ENCODE measurements around the gene GTF2H2.
"Not testable (repeated sequence)": the region's sequence is repeated elsewhere in the genome, so short reads cannot be mapped to it uniquely, and the experiment has no call there.

DNA sequence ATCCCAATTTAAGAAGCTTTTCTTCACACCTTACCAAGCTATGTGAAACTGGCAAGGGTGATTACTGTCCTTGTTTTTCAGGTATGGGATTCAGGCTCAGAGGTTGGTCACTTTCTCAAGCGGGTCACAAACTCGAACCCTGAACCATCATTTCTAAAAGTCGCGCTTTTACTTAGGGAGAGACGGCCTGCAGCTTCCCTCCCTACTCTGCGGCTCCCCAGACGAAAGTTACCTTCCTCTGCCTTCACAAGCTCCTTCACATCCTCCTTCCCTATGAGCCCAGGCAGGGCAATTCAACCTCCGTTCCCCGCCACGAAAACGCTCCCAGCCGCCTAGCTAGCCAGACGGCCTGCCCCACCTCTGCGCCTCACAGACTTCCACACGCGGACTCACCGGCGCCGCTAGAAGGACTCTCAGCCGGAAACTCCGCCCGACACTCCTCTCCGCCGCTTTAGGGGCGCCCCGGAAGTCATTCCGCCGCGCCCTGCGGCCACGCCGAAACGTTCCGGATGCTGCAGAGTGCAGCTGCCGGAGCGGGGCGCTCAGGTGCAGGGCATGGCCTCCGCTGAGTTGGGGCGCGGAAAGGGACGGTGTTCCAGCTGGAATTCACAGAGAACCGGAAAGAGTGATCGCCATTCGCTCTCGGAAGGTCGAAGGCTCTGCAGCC lies at the start of gene GTF2H2:
- not testable (repeated sequence) for TF ChIP-seq POLR2AphosphoS5 (IDR thresholded peaks at IDR 0.05; ENCODE audit: borderline replicate concordance, low read depth, low read length); EZH2 (IDR thresholded peaks at IDR 0.05); FOXP2 (optimal IDR thresholded peaks at IDR 0.05; ENCODE audit: control extremely low read depth, extremely low read length, insufficient read depth)
